Fibroblast of lung (primary cell): ENCODE data around the gene FNDC4. TPM values are rescaled to one million over a fixed set of nuclear protein-coding genes. Genes with fewer than 3 reads are reported as not detected.

Experiments used
- DNase-seq, 2 donors: peaks; one replicate each; pipeline versions ENCODE4 v3.0.0 to v3.0.0-alpha.2; 2010; ENCODE audit warnings: low read depth in 2 of 2
- H2AFZ ChIP-seq: 2 replicates; pipeline ENCODE4 v1.5.1; 2012; ENCODE audit warnings: low read length, control low read depth, inconsistent platforms
- H3K27ac ChIP-seq: 2 replicates; pipeline ENCODE4 v1.5.1; 2011; ENCODE audit warnings: low read length, control low read depth; ENCODE audit not compliant: insufficient read depth
- H3K27me3 ChIP-seq: 2 replicates; pipeline ENCODE4 v1.5.1; 2011; ENCODE audit warnings: mild to moderate bottlenecking, low read length; ENCODE audit not compliant: control insufficient read depth, insufficient read depth
- H3K36me3 ChIP-seq: 2 replicates; pipeline ENCODE4 v1.5.1; 2011; ENCODE audit warnings: low read length; ENCODE audit not compliant: control insufficient read depth, insufficient read depth
- H3K4me1 ChIP-seq: 2 replicates; pipeline ENCODE4 v1.5.1; 2011; ENCODE audit warnings: low read length; ENCODE audit not compliant: control insufficient read depth, insufficient read depth; ENCODE audit errors: extremely low read depth
- H3K4me2 ChIP-seq: 2 replicates; pipeline ENCODE4 v1.5.1; 2011; ENCODE audit warnings: low read length, control low read depth; ENCODE audit not compliant: insufficient read depth; ENCODE audit errors: extremely low read depth
- H3K4me3 ChIP-seq, 4 experiments: fragments of 200-600 bp in 1 of 4; sonication (generic) in 1 of 4; replicated peaks in 1 of 4; 2 replicates each; pipeline ENCODE4 v1.5.1; 2011 to 2016; ENCODE audit warnings: low read length in 4 of 4, low read depth in 3 of 4, mild to moderate bottlenecking in 3 of 4, control low read depth in 2 of 4, inconsistent platforms in 1 of 4, mixed read lengths in 1 of 4; ENCODE audit not compliant: insufficient read depth in 1 of 4; ENCODE audit errors: control extremely low read depth in 1 of 4
- H3K79me2 ChIP-seq: 2 replicates; pipeline ENCODE4 v1.5.1; 2012; ENCODE audit warnings: mild to moderate bottlenecking, low read length, inconsistent platforms; ENCODE audit not compliant: control insufficient read depth, insufficient read depth
- H3K9ac ChIP-seq: 2 replicates; pipeline ENCODE4 v1.5.1; 2011; ENCODE audit warnings: mild to moderate bottlenecking, low read length, control low read depth; ENCODE audit not compliant: insufficient read depth
- H3K9me3 ChIP-seq: 2 replicates; pipeline ENCODE4 v1.5.1; 2012; ENCODE audit warnings: low read depth, low read length; ENCODE audit not compliant: control insufficient read depth, insufficient read depth
- H4K20me1 ChIP-seq: 2 replicates; pipeline ENCODE4 v1.5.1; 2011; ENCODE audit warnings: low read length; ENCODE audit not compliant: control insufficient read depth, insufficient read depth; ENCODE audit errors: extremely low read depth
- EZH2 ChIP-seq: IDR thresholded peaks from 2 replicates; pipeline ENCODE4 v1.5.1; 2012; ENCODE audit warnings: low read length, control low read depth, mild to moderate bottlenecking; ENCODE audit errors: missing control alignments
- polyA plus RNA-seq, 2 donors: library from polyadenylated mRNA; depleted of rRNA in 1 of 2; stranded (reverse) in 1 of 2; unstranded in 1 of 2; fragments of >200 nt; gene quantifications; 2 replicates each; pipeline ENCODE4 v1.2.1, GENCODE V29; 2011 to 2012; ENCODE audit warnings: missing spikeins in 1 of 2
- total RNA-seq: library from RNA; depleted of rRNA; stranded (reverse); fragments of >200 nt; gene quantifications from 2 replicates; pipeline ENCODE4 v1.2.1, GENCODE V29; 2014
- TF ChIP-seq, protein P1 (sequence below), 2 donors: IDR thresholded peaks in 1 of 2; conservative IDR thresholded peaks in 1 of 2; 1 replicate in 1 of 2; 2 replicates in 1 of 2; pipeline ENCODE4 v1.5.1; 2011 to 2012; ENCODE audit warnings: low read length in 2 of 2, control low read depth in 1 of 2, inconsistent platforms in 1 of 2, low read depth in 1 of 2, mild to moderate bottlenecking in 1 of 2

Gene FNDC4
- total and polyA plus RNA-seq, 2 donors (not counting 1 experiment from before 2014, with no cell fraction given) = 9.6 to 18.3 TPM

DNA sequence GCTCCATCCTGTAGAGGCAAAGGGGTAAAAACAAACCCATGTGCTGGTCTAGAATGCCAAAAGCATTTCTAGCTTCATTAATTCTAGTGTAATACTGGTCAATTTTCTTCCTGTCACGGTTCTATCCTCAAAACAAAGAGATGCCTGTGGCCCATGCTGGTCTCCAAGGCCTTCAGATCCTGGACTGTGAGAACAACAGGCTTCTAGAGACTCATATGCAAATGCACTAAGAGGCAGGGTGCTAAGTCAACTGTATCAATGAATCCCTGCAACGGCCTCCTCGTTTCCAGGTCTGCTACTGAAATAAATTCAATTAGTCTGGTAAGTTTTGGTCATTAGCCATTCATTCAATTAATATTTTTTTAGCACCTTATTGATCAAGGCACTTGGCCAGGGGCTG lies 9.5 kb downstream of the FNDC4 start:
- peaks cover 4% of the 10 kb centered on the region for H3K36me3 ChIP-seq
- peaks cover 2% of the 10 kb centered on the region for H3K4me1 ChIP-seq
- H3K4me2 ChIP-seq = no peak overlapping the region
- TF ChIP-seq EZH2 = no peak
- TF ChIP-seq, protein P1, sequence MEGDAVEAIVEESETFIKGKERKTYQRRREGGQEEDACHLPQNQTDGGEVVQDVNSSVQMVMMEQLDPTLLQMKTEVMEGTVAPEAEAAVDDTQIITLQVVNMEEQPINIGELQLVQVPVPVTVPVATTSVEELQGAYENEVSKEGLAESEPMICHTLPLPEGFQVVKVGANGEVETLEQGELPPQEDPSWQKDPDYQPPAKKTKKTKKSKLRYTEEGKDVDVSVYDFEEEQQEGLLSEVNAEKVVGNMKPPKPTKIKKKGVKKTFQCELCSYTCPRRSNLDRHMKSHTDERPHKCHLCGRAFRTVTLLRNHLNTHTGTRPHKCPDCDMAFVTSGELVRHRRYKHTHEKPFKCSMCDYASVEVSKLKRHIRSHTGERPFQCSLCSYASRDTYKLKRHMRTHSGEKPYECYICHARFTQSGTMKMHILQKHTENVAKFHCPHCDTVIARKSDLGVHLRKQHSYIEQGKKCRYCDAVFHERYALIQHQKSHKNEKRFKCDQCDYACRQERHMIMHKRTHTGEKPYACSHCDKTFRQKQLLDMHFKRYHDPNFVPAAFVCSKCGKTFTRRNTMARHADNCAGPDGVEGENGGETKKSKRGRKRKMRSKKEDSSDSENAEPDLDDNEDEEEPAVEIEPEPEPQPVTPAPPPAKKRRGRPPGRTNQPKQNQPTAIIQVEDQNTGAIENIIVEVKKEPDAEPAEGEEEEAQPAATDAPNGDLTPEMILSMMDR (conservative IDR thresholded peaks at IDR 0.05 in 1 of 2, IDR thresholded peaks at IDR 0.05 in 1 of 2; ENCODE audit: low read depth in 1 of 2, low read length in 2 of 2) = no peak
- H4K20me1 ChIP-seq = no peaks in the 10 kb centered on the region
- H3K9ac ChIP-seq = no peak overlapping the region
- no peak overlapping the region for H3K4me3 ChIP-seq
- H3K27me3 ChIP-seq = no peaks in the 10 kb centered on the region
- H3K27ac ChIP-seq = no peak overlapping the region
- H3K79me2 ChIP-seq = no peaks in the 10 kb centered on the region
- DNase-seq = no peak
- no peaks in the 10 kb centered on the region for H3K9me3 ChIP-seq
- no peak overlapping the region for H2AFZ ChIP-seq

DNA sequence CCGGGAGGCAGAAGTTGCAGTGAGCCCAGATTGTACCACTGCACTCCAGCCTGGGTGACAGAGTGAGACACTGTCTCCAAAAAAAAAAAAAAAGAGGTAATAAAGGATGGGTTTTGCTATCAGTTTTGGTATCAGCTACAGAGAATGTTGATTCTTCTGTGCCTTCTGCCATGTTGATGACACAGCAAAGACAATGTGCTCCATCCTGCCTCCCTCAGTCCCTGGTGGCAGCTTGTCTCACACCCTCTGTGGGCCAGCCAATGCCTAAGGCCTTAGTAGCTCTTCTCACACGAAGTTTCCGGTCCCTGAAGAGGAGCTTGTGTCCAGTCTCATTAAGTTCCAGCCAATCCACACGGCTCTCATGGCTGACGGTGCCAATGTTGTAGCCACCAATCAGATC lies 23.0 kb downstream of the FNDC4 start:
- H3K36me3 ChIP-seq = peaks cover 3% of the 10 kb centered on the region
- H3K27me3 ChIP-seq = no peaks in the 10 kb centered on the region
- H3K79me2 ChIP-seq = no peaks in the 10 kb centered on the region
- no peak overlapping the region for H3K9ac ChIP-seq
- H2AFZ ChIP-seq = no peak overlapping the region
- no peak for DNase-seq
- H3K4me2 ChIP-seq = no peak overlapping the region
- no peaks in the 10 kb centered on the region for H3K9me3 ChIP-seq
- H3K4me1 ChIP-seq = no peaks in the 10 kb centered on the region
- no peak overlapping the region for H3K27ac ChIP-seq
- no peak overlapping the region for H3K4me3 ChIP-seq
- TF ChIP-seq, protein P1 (conservative IDR thresholded peaks at IDR 0.05 in 1 of 2, IDR thresholded peaks at IDR 0.05 in 1 of 2; ENCODE audit: low read depth in 1 of 2, low read length in 2 of 2) = no peak
- TF ChIP-seq EZH2 = no peak
- H4K20me1 ChIP-seq = no peaks in the 10 kb centered on the region

DNA sequence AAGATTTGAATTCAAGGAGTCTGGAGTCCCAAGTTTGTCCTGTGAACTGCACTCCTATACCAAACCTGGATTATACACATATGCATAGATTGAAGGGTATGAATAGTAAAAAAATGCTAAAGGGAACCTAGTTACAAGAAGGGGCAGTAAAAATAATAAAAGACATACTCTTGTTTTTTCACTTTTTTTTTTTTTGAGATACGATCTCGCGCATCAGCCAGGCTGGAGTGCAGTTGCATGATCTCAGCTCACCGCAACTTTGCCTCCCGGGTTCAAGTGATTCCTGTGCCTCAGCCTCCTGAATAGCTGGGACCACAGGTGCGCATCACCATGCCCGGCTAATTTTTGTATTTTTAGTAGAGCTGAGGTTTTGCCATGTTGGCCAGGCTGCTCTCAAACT lies 30.6 kb downstream of the FNDC4 start:
- Histone ChIP-seq H3K27ac (no peak overlapping the region), H2AFZ (no peak overlapping the region), H3K79me2 (no peaks in the 10 kb centered on the region), H3K27me3 (no peaks in the 10 kb centered on the region), H3K9me3 (no peaks in the 10 kb centered on the region), H3K4me2 (no peak overlapping the region), H3K4me1 (no peaks in the 10 kb centered on the region), H3K36me3 (peaks cover 4% of the 10 kb centered on the region), H3K4me3 (no peak overlapping the region), H3K9ac (no peak overlapping the region), H4K20me1 (no peaks in the 10 kb centered on the region)
- no peak for DNase-seq
- no peak for TF ChIP-seq EZH2
- TF ChIP-seq, protein P1 (conservative IDR thresholded peaks at IDR 0.05 in 1 of 2, IDR thresholded peaks at IDR 0.05 in 1 of 2; ENCODE audit: low read depth in 1 of 2, low read length in 2 of 2) = no peak
